HG02973 (cell line): Measurements from ENCODE around the gene NCAM2.
A peak's percentile ranks its signal among the peaks of the same experiment; 100 is the strongest.

Experiments
- ATAC-seq: cut with Tn5 transposase; IDR thresholded peaks from one replicate; pipeline ENCODE4 v1.9.1; 2021; ENCODE audit warnings: moderate library complexity; ENCODE audit not compliant: unreplicated experiment

Gene NCAM2

GRCh38 chr21:20997636-20998455 is at the start of gene NCAM2:
Gene NCAM2 (plus strand): TSS chr21:20998409.
- peak; percentile 46 for ATAC-seq

- ATAC-seq = no peak
Observed at GRCh38 chr21:20949884-20950283, 48.3 kb upstream of the NCAM2 start.

- ATAC-seq = no peak
Observed at GRCh38 chr21:20965816-20966215, 32.4 kb upstream of the NCAM2 start.

- ATAC-seq = no peak
Observed at GRCh38 chr21:20968391-20968790, 29.8 kb upstream of the NCAM2 start.

- no peak for ATAC-seq
Observed at GRCh38 chr21:20970691-20971090, 27.5 kb upstream of the NCAM2 start.

- ATAC-seq = peak; percentile 62
Observed at GRCh38 chr21:20971296-20971921, 26.8 kb upstream of the NCAM2 start.

- no peak for ATAC-seq
Observed at GRCh38 chr21:20994790-20995189, 3.4 kb upstream of the NCAM2 start.

GRCh38 chr21:20996421-20997310 is 1.5 kb upstream of the NCAM2 start:
- ATAC-seq = no peak

- no peak for ATAC-seq
Observed at GRCh38 chr21:20997311-20997635, 936 bp upstream of the NCAM2 start.

- peak; percentile 29 for ATAC-seq
Observed at GRCh38 chr21:20998456-20998789, 214 bp downstream of the NCAM2 start.

GRCh38 chr21:20998886-20999285 is 677 bp downstream of the NCAM2 start:
- ATAC-seq = no peak

- no peak for ATAC-seq
Observed at GRCh38 chr21:20999659-21000058, 1.4 kb downstream of the NCAM2 start.

- no peak for ATAC-seq
Observed at GRCh38 chr21:21000591-21001175, 2.5 kb downstream of the NCAM2 start.

- no peak for ATAC-seq
Observed at GRCh38 chr21:21001591-21002100, 3.4 kb downstream of the NCAM2 start.

- no peak for ATAC-seq
Observed at GRCh38 chr21:21002153-21002552, 3.9 kb downstream of the NCAM2 start.

- ATAC-seq = no peak
Observed at GRCh38 chr21:21003701-21004100, 5.5 kb downstream of the NCAM2 start.

GRCh38 chr21:21007606-21008005 is 9.4 kb downstream of the NCAM2 start:
- no peak for ATAC-seq

GRCh38 chr21:21010228-21010627 is 12.0 kb downstream of the NCAM2 start:
- ATAC-seq = no peak

- no peak for ATAC-seq
Observed at GRCh38 chr21:21010698-21011097, 12.5 kb downstream of the NCAM2 start.

GRCh38 chr21:21018821-21019220 is 20.6 kb downstream of the NCAM2 start:
- ATAC-seq = no peak

GRCh38 chr21:21019681-21020080 is 21.5 kb downstream of the NCAM2 start:
- ATAC-seq = no peak
